AG04449 (cell line): Measurements from ENCODE around the gene LPAR1.

Experiments
- CTCF ChIA-PET: fragments of 350-600 bp; formaldehyde crosslinking; extraction: SDS; loops from one replicate; lab custom pipeline; 2021; ENCODE audit warnings: antibody characterized with exemption; lab: Yijun Ruan, JAX
- POLR2A ChIA-PET: fragments of 400-600, 350-600 bp; formaldehyde crosslinking; extraction: SDS; loops from one replicate; lab custom pipeline; 2020; ENCODE audit warnings: antibody characterized with exemption, inconsistent platforms; lab: Yijun Ruan, JAX
- DNase-seq: peaks from one replicate; pipeline ENCODE4 v3.0.0-alpha.2; 2010; ENCODE audit warnings: low read depth, low spot score
- H3K4me3 ChIP-seq: 2 replicates; pipeline ENCODE4 v1.5.1; 2011; ENCODE audit warnings: low read depth, mild to moderate bottlenecking, control low read depth, low read length
- CTCF ChIP-seq: IDR thresholded peaks from one replicate; pipeline ENCODE4 v1.5.1; 2011; ENCODE audit warnings: mild to moderate bottlenecking, moderate library complexity, low read length, control low read depth, inconsistent platforms; ENCODE audit not compliant: insufficient read depth; ENCODE audit errors: missing control alignments

LPAR1 gene

GRCh38 chr9:111013707-111014106, 24.6 kb downstream of the LPAR1 start:
- no peak for DNase-seq
- TF ChIP-seq CTCF, result no peak
- ChIA-PET CTCF (no interaction called here), POLR2A (no interaction called here)
- H3K4me3 ChIP-seq, result no peak overlapping the region

GRCh38 chr9:111013250-111013649, 25.0 kb downstream of the LPAR1 start:
- no peak overlapping the region for H3K4me3 ChIP-seq
- no peak for TF ChIP-seq CTCF
- ChIA-PET POLR2A (no interaction called here), CTCF (no interaction called here)
- no peak for DNase-seq

- no peak overlapping the region for H3K4me3 ChIP-seq
- no peak for DNase-seq
- ChIA-PET CTCF (no interaction called here), POLR2A (no interaction called here)
- TF ChIP-seq CTCF, result no peak
Observed at GRCh38 chr9:111008158-111009075, 29.9 kb downstream of the LPAR1 start.

- no peak overlapping the region for H3K4me3 ChIP-seq
- no peak for TF ChIP-seq CTCF
- CTCF ChIA-PET, result no interaction called here
- no peak for DNase-seq
- POLR2A ChIA-PET, result no interaction called here
Observed at GRCh38 chr9:111005746-111006470, 32.4 kb downstream of the LPAR1 start.

GRCh38 chr9:111004936-111005335, 33.3 kb downstream of the LPAR1 start:
- no peak overlapping the region for H3K4me3 ChIP-seq
- ChIA-PET POLR2A (no interaction called here), CTCF (no interaction called here)
- DNase-seq, result no peak
- TF ChIP-seq CTCF, result no peak

GRCh38 chr9:111003182-111003581, 35.1 kb downstream of the LPAR1 start:
- CTCF ChIA-PET, result no interaction called here
- H3K4me3 ChIP-seq, result no peak overlapping the region
- POLR2A ChIA-PET, result interaction anchor here (0.6 kb wide), 1 partner anchor 284 kb away, joined by 3 read pairs; no protein-coding TSS in a partner anchor
- no peak for TF ChIP-seq CTCF
- no peak for DNase-seq
